ENCODE measurements around the gene CHST10. TPM values are rescaled to one million over a fixed set of nuclear protein-coding genes. Genes with fewer than 3 reads are reported as not detected.

The CHST10 gene
- total RNA-seq = 11.5 and 13.3 TPM in 2 replicates

GRCh38 chr2:100416935-100417710 is at the start of gene CHST10:
Gene CHST10, minus strand, starts transcription at chr2:100417668. Its CDS starts 10,993 bp downstream, at chr2:100406675.

Other genes starting within 250 kb of the CHST10 start
- gene LONRF2, start 95.2 kb downstream of the CHST10 start, total RNA-seq = 0.29 and 0.53 TPM in 2 replicates
- not detected in 2 replicates for gene NMS, start 52.8 kb upstream of the CHST10 start, total RNA-seq
- 9.6 and 10.4 TPM in 2 replicates for gene PDCL3, start 145.3 kb upstream of the CHST10 start, total RNA-seq